ENCODE measurements around the gene AP1M1.

AP1M1 gene

GRCh38 chr19:16200038-16201010 lies 2.6 kb downstream of the AP1M1 start:
- ChIA-PET CTCF (no interaction called here), POLR2A (no interaction called here)
- TF ChIP-seq ARNT (IDR thresholded peaks at IDR 0.05) = no peak
- no peak for TF ChIP-seq CTBP1 (IDR thresholded peaks at IDR 0.05; ENCODE audit: borderline replicate concordance)
- no peak for TF ChIP-seq SUZ12 (IDR thresholded peaks at IDR 0.05)
- no peak for TF ChIP-seq FOXK2 (IDR thresholded peaks at IDR 0.05)
- TF ChIP-seq BHLHE40 (IDR thresholded peaks at IDR 0.05; ENCODE audit: borderline replicate concordance) = no peak
- no peak for TF ChIP-seq L3MBTL2 (conservative IDR thresholded peaks at IDR 0.05)
- TF ChIP-seq TARDBP (IDR thresholded peaks at IDR 0.05) = no peak
- no peak for TF ChIP-seq NFRKB (IDR thresholded peaks at IDR 0.05)
- no peak for TF ChIP-seq SP1 (IDR thresholded peaks at IDR 0.05)
- TF ChIP-seq LEF1 (IDR thresholded peaks at IDR 0.05; ENCODE audit: borderline replicate concordance) = no peak
- TF ChIP-seq ZNF384 (IDR thresholded peaks at IDR 0.05) = no peak
- TF ChIP-seq, protein P1, sequence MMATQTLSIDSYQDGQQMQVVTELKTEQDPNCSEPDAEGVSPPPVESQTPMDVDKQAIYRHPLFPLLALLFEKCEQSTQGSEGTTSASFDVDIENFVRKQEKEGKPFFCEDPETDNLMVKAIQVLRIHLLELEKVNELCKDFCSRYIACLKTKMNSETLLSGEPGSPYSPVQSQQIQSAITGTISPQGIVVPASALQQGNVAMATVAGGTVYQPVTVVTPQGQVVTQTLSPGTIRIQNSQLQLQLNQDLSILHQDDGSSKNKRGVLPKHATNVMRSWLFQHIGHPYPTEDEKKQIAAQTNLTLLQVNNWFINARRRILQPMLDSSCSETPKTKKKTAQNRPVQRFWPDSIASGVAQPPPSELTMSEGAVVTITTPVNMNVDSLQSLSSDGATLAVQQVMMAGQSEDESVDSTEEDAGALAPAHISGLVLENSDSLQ (IDR thresholded peaks at IDR 0.05) = no peak
- TF ChIP-seq FOXM1 (IDR thresholded peaks at IDR 0.05; ENCODE audit: borderline replicate concordance) = no peak
- no peak for TF ChIP-seq HDGF (IDR thresholded peaks at IDR 0.05; ENCODE audit: borderline replicate concordance)
- TF ChIP-seq ELF4 (IDR thresholded peaks at IDR 0.05) = no peak
- no peak for TF ChIP-seq FOXA1 (IDR thresholded peaks at IDR 0.05)
- DNase-seq (ENCODE audit: extremely low spot score) = peak; percentile 2

DNA sequence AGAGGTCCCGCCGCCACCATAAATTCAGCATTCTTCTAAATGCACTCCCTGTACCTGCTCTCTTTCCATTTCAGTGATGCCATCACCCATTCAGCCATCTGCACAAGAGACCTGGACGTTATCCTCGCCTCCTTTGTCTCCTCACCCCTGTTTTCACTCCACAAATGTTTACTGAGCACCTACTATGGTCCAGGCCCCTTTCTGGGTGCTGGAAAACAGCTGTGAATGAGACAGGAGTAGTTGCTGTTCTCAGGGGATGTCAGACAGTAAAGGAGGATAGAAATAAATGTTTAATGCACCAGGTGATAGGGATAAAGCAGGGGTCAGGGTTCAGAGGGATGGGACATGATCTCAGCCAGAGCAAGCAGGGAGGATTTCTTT lies 3.3 kb downstream of the AP1M1 start:
- TF ChIP-seq LEF1 (IDR thresholded peaks at IDR 0.05; ENCODE audit: borderline replicate concordance) (no peak), FOXK2 (IDR thresholded peaks at IDR 0.05) (no peak), FOXA1 (IDR thresholded peaks at IDR 0.05) (no peak)
- ChIA-PET CTCF (no interaction called here), POLR2A (no interaction called here)
- DNase-seq (ENCODE audit: extremely low spot score) = no peak

DNA sequence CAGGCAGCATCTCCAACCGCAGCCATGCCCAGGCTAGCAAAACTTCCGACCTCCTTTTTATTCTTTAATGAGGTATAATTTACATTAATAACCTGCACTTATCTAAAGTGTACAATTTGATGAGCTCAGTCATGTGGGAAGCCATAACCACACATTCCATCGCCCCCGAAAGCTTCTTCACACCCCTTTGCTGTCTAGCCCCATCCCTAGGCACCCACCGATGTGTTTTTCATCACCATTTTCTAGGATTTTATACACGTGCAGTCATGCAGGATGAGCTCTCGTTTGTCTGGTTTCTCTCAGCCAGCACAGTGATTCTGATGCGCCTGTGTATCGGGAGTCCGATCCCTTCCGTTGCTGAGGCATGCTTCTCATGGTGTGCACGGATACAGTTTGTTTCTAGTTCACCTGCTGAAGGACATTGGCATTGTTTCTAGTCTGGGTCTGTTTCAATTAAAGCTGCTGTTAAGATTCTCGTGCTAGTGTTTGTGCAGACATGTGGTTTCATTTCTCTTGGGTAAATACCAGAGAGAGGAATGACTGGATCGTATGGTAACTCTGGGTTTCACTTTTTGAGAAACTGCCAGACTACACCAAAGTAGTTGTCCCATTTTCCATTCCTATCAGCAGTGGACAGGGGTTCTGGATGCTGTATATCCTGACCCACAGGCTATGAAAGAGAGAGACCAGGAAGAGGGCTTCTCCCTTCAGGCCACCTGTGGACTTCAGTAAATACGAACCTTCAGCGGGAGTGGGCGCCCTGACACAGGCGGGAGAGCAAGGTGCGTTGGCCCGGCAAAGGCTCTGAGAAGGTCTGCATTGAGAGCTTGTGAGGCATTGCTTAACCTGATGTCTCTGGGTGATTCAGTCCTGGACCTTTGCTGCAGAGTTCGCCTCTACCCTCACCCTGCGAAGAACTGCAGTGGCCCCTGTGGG lies 4.9 kb downstream of the AP1M1 start:
- POLR2A ChIA-PET = no interaction called here

GRCh38 chr19:16203256-16204004 lies 5.7 kb downstream of the AP1M1 start:
- DNase-seq (ENCODE audit: extremely low spot score) = no peak
- TF ChIP-seq SP1 (IDR thresholded peaks at IDR 0.05) = no peak
- no peak for TF ChIP-seq ELF4 (IDR thresholded peaks at IDR 0.05)
- no peak for TF ChIP-seq ARNT (IDR thresholded peaks at IDR 0.05)
- no peak for TF ChIP-seq FOXA1 (IDR thresholded peaks at IDR 0.05)
- no peak for TF ChIP-seq HDGF (IDR thresholded peaks at IDR 0.05; ENCODE audit: borderline replicate concordance)
- no peak for TF ChIP-seq TARDBP (IDR thresholded peaks at IDR 0.05)
- no peak for TF ChIP-seq CTBP1 (IDR thresholded peaks at IDR 0.05; ENCODE audit: borderline replicate concordance)
- TF ChIP-seq L3MBTL2 (conservative IDR thresholded peaks at IDR 0.05) = no peak
- no peak for TF ChIP-seq ZNF384 (IDR thresholded peaks at IDR 0.05)
- TF ChIP-seq BHLHE40 (IDR thresholded peaks at IDR 0.05; ENCODE audit: borderline replicate concordance) = no peak
- TF ChIP-seq FOXK2 (IDR thresholded peaks at IDR 0.05) = no peak
- TF ChIP-seq, protein P1 (IDR thresholded peaks at IDR 0.05) = no peak
- no peak for TF ChIP-seq LEF1 (IDR thresholded peaks at IDR 0.05; ENCODE audit: borderline replicate concordance)
- no peak for TF ChIP-seq FOXM1 (IDR thresholded peaks at IDR 0.05; ENCODE audit: borderline replicate concordance)
- no peak for TF ChIP-seq SUZ12 (IDR thresholded peaks at IDR 0.05)
- no peak for TF ChIP-seq NFRKB (IDR thresholded peaks at IDR 0.05)
- ChIA-PET POLR2A (no interaction called here), CTCF (no interaction called here)

More for the DNA sequence above, 4.9 kb downstream of the AP1M1 start:
- CTCF ChIA-PET = no interaction called here
- TF ChIP-seq BHLHE40 (IDR thresholded peaks at IDR 0.05; ENCODE audit: borderline replicate concordance) (no peak), ZNF384 (IDR thresholded peaks at IDR 0.05) (no peak), HDGF (IDR thresholded peaks at IDR 0.05; ENCODE audit: borderline replicate concordance) (no peak), FOXK2 (IDR thresholded peaks at IDR 0.05) (no peak), TARDBP (IDR thresholded peaks at IDR 0.05) (no peak), FOXM1 (IDR thresholded peaks at IDR 0.05; ENCODE audit: borderline replicate concordance) (no peak), ELF4 (IDR thresholded peaks at IDR 0.05) (no peak), L3MBTL2 (conservative IDR thresholded peaks at IDR 0.05) (no peak), CTBP1 (IDR thresholded peaks at IDR 0.05; ENCODE audit: borderline replicate concordance) (no peak), SUZ12 (IDR thresholded peaks at IDR 0.05) (no peak), NFRKB (IDR thresholded peaks at IDR 0.05) (no peak), FOXA1 (IDR thresholded peaks at IDR 0.05) (no peak), ARNT (IDR thresholded peaks at IDR 0.05) (no peak)
- TF ChIP-seq, protein P1 (IDR thresholded peaks at IDR 0.05) = no peak
- DNase-seq (ENCODE audit: extremely low spot score) = no peak

DNA sequence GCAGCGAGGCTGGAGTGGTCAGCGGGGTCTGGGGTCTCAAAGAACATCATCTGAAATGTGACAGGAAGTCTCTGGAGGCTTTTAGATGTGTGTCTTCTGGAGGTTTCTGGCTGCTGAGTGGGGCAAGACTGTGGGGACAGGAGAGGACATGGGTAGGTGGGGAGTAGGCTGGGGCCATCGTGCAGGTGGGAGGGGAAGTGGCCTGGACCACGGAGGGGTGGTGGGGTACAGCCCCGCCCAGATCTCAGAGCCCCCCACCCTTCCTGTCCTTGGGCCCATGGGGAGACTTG lies 6.2 kb downstream of the AP1M1 start:
- TF ChIP-seq SUZ12 (IDR thresholded peaks at IDR 0.05) (no peak), ELF4 (IDR thresholded peaks at IDR 0.05) (no peak), L3MBTL2 (conservative IDR thresholded peaks at IDR 0.05) (no peak), FOXK2 (IDR thresholded peaks at IDR 0.05) (no peak), NFRKB (IDR thresholded peaks at IDR 0.05) (no peak), LEF1 (IDR thresholded peaks at IDR 0.05; ENCODE audit: borderline replicate concordance) (no peak), FOXA1 (IDR thresholded peaks at IDR 0.05) (no peak), SP1 (IDR thresholded peaks at IDR 0.05) (no peak)
- ChIA-PET POLR2A (no interaction called here), CTCF (no interaction called here)
- no peak for DNase-seq (ENCODE audit: extremely low spot score)
